Kidney (tissue), 14 donors: ENCODE measurements around the gene PLD4. TPM values are rescaled to one million over a fixed set of nuclear protein-coding genes. Genes with fewer than 3 reads are reported as not detected.

Source experiments
- DNase-seq, 5 donors: peaks; one replicate each; pipeline ENCODE4 v3.0.0-alpha.2; 2013 to 2020
- FAIRE-seq: peaks from 2 replicates; lab custom pipeline; 2012; peaks lifted over from hg19 to GRCh38; lab: Jason Lieb, UNC
- H3K27ac ChIP-seq, 2 donors: one replicate each; pipeline ENCODE4 v1.7.0; 2013; ENCODE audit warnings: low read depth in 2 of 2, low read length in 2 of 2, inconsistent platforms in 1 of 2
- H3K27me3 ChIP-seq: one replicate; pipeline ENCODE4 v1.7.1; 2013; ENCODE audit warnings: low read length, inconsistent platforms; ENCODE audit not compliant: control insufficient read depth, insufficient read depth
- H3K36me3 ChIP-seq, 3 donors: one replicate each; pipeline versions ENCODE4 v1.7.0 to v1.7.1; 2013; ENCODE audit warnings: low read length in 3 of 3, control low read depth in 1 of 3, inconsistent platforms in 1 of 3; ENCODE audit not compliant: insufficient read depth in 3 of 3, control insufficient read depth in 2 of 3
- H3K4me1 ChIP-seq, 3 donors: one replicate each; pipeline versions ENCODE4 v1.7.0 to v1.7.1; 2013; ENCODE audit warnings: low read length in 3 of 3, inconsistent platforms in 1 of 3, low read depth in 1 of 3; ENCODE audit not compliant: control insufficient read depth in 2 of 3, insufficient read depth in 2 of 3
- H3K4me3 ChIP-seq, 3 donors: one replicate each; pipeline versions ENCODE4 v1.7.0 to v1.8.1; 2013; ENCODE audit warnings: low read length in 3 of 3, control low read depth in 1 of 3, inconsistent platforms in 1 of 3
- H3K9ac ChIP-seq, 3 donors: one replicate each; pipeline versions ENCODE4 v1.7.0 to v1.7.1; 2013; ENCODE audit warnings: low read length in 3 of 3, control low read depth in 1 of 3, inconsistent platforms in 1 of 3
- H3K9me3 ChIP-seq, 3 donors: one replicate each; pipeline versions ENCODE4 v1.7.0 to v1.7.1; 2013; ENCODE audit warnings: low read length in 3 of 3, control low read depth in 1 of 3, inconsistent platforms in 1 of 3; ENCODE audit not compliant: control insufficient read depth in 2 of 3, insufficient read depth in 1 of 3
- CTCF ChIP-seq: IDR thresholded peaks from 3 replicates; pipeline ENCODE4 v1.5.1; 2012; ENCODE audit warnings: mild to moderate bottlenecking, moderate library complexity, borderline replicate concordance; ENCODE audit not compliant: insufficient read depth; ENCODE audit errors: extremely low read depth
- intact Hi-C: fragments of 100-400 bp; cut with DNase I; formaldehyde crosslinking; loops from one replicate; pipeline ENCODE4 v1.11.1; 2022
- polyA plus RNA-seq: library from polyadenylated mRNA; stranded (reverse); fragments of 350-450 nt; fragmentation: Illumina TruSeq; extraction: RNeasy Lipid Tissue Mini Kit (QIAGEN cat#74804); gene quantifications from one replicate; pipeline ENCODE4 v1.2.3, GENCODE V29; 2014; ENCODE audit warnings: low read depth, low replicate concordance; ENCODE audit not compliant: insufficient read depth
- total RNA-seq: library from RNA; stranded (reverse); fragmentation: NEBNext Ultra II Directional; extraction: Animal tissue kit (Norgen Biotek cat#: 25700); gene quantifications from one replicate; pipeline ENCODE4 v1.2.1, GENCODE V29; 2021
- donor health status: control.
- donor health status: control.
- donor health status: control.
- donor health status: control.
- donor health status: control.
- donor health status: DM: yes; HTN: yes; CAD: no.
- donor health status: Normal renal cell carcinoma (clear cell type).

Gene PLD4
- total and polyA plus RNA-seq, 2 donors from 2014 or later: 3.2 TPM; not detected in 1

- Histone ChIP-seq H3K9me3 (no peaks in the 10 kb centered on the region), H3K36me3 (peaks cover 0 to 4% (median 0%) of the 10 kb centered on the region in 3 donors), H3K9ac (no peak overlapping the region), H3K27me3 (no peaks in the 10 kb centered on the region), H3K27ac (no peak overlapping the region), H3K4me1 (peaks cover 0 to 18% (median 6%) of the 10 kb centered on the region in 3 donors), H3K4me3 (no peak overlapping the region)
- FAIRE-seq (no peak), DNase-seq (peak in 1 of 5 donors; percentile 56)
- intact Hi-C loops: no loop called here
- no peak for TF ChIP-seq CTCF
These were observed 33.5 kb upstream of the PLD4 start for GRCh38 chr14:104891121-104891551.

- DNase-seq: peak in 3 of 5 donors; percentile 6 to 65 (median 38)
- H3K27me3 ChIP-seq: no peaks in the 10 kb centered on the region
- no peak for FAIRE-seq
- no peak for TF ChIP-seq CTCF
- no peak overlapping the region for H3K9ac ChIP-seq
- peaks cover 0 to 18% (median 6%) of the 10 kb centered on the region in 3 donors for H3K4me1 ChIP-seq
- H3K27ac ChIP-seq: no peak overlapping the region
- intact Hi-C loops: no loop called here
- H3K9me3 ChIP-seq: no peaks in the 10 kb centered on the region
- H3K36me3 ChIP-seq: peaks cover 0 to 1% (median 0%) of the 10 kb centered on the region in 3 donors
- no peak overlapping the region for H3K4me3 ChIP-seq
These were observed 32.8 kb upstream of the PLD4 start for GRCh38 chr14:104891664-104892530.

GRCh38 chr14:104892531-104893434, 31.9 kb upstream of the PLD4 start:
- H3K9ac ChIP-seq: no peak overlapping the region
- H3K36me3 ChIP-seq: no peaks in the 10 kb centered on the region
- H3K27me3 ChIP-seq: no peaks in the 10 kb centered on the region
- no peak overlapping the region for H3K4me3 ChIP-seq
- FAIRE-seq: no peak
- intact Hi-C loops: no loop called here
- DNase-seq: peak in 3 of 5 donors; percentile 7 to 73 (median 33)
- TF ChIP-seq CTCF: no peak
- H3K9me3 ChIP-seq: no peaks in the 10 kb centered on the region
- H3K27ac ChIP-seq: no peak overlapping the region
- peaks cover 0 to 18% (median 6%) of the 10 kb centered on the region in 3 donors for H3K4me1 ChIP-seq
